ENCODE results near the gene SEMA4C. TPM values are rescaled to one million over a fixed set of nuclear protein-coding genes. Genes with fewer than 3 reads are reported as not detected.

Gene SEMA4C
- total and polyA plus RNA-seq, 9 of the 15 experiments (the other 6 are each of a cell fraction or from before 2014, with no cell fraction given), result 0.32 to 59.7 (median 23.9) TPM

DNA sequence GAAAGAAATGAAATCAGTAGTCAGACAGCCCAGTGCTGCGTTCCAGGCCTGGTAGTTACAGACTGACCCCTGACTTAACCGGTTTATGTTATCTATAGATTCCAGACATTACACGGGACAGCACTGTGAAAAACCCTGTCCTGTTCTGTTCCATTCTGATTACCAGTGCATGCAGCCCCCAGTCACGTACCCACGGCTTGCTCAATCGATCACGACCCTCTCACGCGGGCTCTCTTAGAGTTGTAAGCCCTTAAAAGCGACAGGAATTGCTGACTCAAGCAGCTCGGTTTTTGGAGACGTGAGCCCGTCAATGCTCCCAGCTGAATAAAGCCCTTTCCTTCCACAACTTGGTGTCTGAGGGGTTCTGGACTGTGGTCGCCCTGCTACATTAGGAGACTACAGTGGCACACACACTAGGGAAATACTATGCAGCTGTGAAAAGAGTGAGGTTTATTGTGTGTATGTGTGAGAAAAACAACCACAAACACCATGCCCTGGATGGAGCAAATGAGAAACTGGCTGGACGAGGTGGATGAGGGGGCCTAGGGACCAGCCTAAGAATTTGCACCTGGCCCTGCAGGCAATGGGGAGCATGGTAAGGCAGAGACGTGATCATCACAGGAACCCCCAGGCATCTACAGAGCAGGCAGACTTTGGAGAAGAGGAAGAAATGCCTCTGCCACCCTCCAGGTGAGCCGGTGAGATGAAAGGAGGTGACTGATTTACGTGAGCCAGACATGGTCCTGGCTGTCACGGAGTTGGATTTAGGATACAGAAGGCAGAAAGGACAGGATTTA is 49.1 kb upstream of the SEMA4C start (continued):
- peak; percentile 94 to 95 for TF ChIP-seq KDM1A (IDR thresholded peaks at IDR 0.05)
- no peak for TF ChIP-seq STAG1 (CRISPR knock-in tag; IDR thresholded peaks at IDR 0.05; ENCODE audit: borderline replicate concordance)
- TF ChIP-seq MED1 (CRISPR knock-in tag; IDR thresholded peaks at IDR 0.05; ENCODE audit: borderline replicate concordance), result no peak
- peak; percentile 59; the same call in 1 of the 2 replicates for TF ChIP-seq TCF7 (IDR thresholded peaks at IDR 0.05; ENCODE audit: borderline replicate concordance)
- no peak for TF ChIP-seq ZNF232 (CRISPR knock-in tag; IDR thresholded peaks at IDR 0.05)
- no peak for TF ChIP-seq ZNF384 (IDR thresholded peaks at IDR 0.05; ENCODE audit: low read depth, low read length)
- no peak for TF ChIP-seq ZNF253 (CRISPR knock-in tag; conservative IDR thresholded peaks at IDR 0.05)
- TF ChIP-seq PYGO2 (tag; IDR thresholded peaks at IDR 0.05), result no peak
- TF ChIP-seq MCM3 (IDR thresholded peaks at IDR 0.05), result no peak
- TF ChIP-seq, protein P1, sequence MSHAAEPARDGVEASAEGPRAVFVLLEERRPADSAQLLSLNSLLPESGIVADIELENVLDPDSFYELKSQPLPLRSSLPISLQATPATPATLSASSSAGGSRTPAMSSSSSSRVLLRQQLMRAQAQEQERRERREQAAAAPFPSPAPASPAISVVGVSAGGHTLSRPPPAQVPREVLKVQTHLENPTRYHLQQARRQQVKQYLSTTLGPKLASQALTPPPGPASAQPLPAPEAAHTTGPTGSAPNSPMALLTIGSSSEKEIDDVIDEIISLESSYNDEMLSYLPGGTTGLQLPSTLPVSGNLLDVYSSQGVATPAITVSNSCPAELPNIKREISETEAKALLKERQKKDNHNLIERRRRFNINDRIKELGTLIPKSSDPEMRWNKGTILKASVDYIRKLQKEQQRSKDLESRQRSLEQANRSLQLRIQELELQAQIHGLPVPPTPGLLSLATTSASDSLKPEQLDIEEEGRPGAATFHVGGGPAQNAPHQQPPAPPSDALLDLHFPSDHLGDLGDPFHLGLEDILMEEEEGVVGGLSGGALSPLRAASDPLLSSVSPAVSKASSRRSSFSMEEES (CRISPR knock-in tag; IDR thresholded peaks at IDR 0.05), result no peak
- peak; percentile 65 for TF ChIP-seq EP400 (IDR thresholded peaks at IDR 0.05)
- TF ChIP-seq GATAD2A (IDR thresholded peaks at IDR 0.05), result peak; percentile 96
- TF ChIP-seq XRCC3 (IDR thresholded peaks at IDR 0.05), result no peak
- no peak for TF ChIP-seq ZNF830 (CRISPR knock-in tag; IDR thresholded peaks at IDR 0.05)
- TF ChIP-seq, protein P2, sequence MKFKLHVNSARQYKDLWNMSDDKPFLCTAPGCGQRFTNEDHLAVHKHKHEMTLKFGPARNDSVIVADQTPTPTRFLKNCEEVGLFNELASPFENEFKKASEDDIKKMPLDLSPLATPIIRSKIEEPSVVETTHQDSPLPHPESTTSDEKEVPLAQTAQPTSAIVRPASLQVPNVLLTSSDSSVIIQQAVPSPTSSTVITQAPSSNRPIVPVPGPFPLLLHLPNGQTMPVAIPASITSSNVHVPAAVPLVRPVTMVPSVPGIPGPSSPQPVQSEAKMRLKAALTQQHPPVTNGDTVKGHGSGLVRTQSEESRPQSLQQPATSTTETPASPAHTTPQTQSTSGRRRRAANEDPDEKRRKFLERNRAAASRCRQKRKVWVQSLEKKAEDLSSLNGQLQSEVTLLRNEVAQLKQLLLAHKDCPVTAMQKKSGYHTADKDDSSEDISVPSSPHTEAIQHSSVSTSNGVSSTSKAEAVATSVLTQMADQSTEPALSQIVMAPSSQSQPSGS (CRISPR knock-in tag; IDR thresholded peaks at IDR 0.05), result no peak
- TF ChIP-seq, protein P3, sequence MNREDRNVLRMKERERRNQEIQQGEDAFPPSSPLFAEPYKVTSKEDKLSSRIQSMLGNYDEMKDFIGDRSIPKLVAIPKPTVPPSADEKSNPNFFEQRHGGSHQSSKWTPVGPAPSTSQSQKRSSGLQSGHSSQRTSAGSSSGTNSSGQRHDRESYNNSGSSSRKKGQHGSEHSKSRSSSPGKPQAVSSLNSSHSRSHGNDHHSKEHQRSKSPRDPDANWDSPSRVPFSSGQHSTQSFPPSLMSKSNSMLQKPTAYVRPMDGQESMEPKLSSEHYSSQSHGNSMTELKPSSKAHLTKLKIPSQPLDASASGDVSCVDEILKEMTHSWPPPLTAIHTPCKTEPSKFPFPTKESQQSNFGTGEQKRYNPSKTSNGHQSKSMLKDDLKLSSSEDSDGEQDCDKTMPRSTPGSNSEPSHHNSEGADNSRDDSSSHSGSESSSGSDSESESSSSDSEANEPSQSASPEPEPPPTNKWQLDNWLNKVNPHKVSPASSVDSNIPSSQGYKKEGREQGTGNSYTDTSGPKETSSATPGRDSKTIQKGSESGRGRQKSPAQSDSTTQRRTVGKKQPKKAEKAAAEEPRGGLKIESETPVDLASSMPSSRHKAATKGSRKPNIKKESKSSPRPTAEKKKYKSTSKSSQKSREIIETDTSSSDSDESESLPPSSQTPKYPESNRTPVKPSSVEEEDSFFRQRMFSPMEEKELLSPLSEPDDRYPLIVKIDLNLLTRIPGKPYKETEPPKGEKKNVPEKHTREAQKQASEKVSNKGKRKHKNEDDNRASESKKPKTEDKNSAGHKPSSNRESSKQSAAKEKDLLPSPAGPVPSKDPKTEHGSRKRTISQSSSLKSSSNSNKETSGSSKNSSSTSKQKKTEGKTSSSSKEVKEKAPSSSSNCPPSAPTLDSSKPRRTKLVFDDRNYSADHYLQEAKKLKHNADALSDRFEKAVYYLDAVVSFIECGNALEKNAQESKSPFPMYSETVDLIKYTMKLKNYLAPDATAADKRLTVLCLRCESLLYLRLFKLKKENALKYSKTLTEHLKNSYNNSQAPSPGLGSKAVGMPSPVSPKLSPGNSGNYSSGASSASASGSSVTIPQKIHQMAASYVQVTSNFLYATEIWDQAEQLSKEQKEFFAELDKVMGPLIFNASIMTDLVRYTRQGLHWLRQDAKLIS (CRISPR knock-in tag; IDR thresholded peaks at IDR 0.05), result peak; percentile 84
- 0 out of 2 replicates have a peak, but pooled peaks have one; percentile 28 for TF ChIP-seq ZNF311 (CRISPR knock-in tag; IDR thresholded peaks at IDR 0.05)
- TF ChIP-seq, protein P4, sequence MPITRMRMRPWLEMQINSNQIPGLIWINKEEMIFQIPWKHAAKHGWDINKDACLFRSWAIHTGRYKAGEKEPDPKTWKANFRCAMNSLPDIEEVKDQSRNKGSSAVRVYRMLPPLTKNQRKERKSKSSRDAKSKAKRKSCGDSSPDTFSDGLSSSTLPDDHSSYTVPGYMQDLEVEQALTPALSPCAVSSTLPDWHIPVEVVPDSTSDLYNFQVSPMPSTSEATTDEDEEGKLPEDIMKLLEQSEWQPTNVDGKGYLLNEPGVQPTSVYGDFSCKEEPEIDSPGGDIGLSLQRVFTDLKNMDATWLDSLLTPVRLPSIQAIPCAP (CRISPR knock-in tag; IDR thresholded peaks at IDR 0.05; ENCODE audit: borderline replicate concordance), result no peak
- peak in 1 of 2 experiments; percentile 83; a peak in 1 of 4 replicates for TF ChIP-seq HDAC1 (IDR thresholded peaks at IDR 0.05)
- TF ChIP-seq RBM34 (IDR thresholded peaks at IDR 0.05; ENCODE audit: borderline replicate concordance, insufficient read depth, low read length), result no peak
- peak; percentile 93 to 95 for TF ChIP-seq TRIM24 (IDR thresholded peaks at IDR 0.05)
- no peak for TF ChIP-seq CAMTA2 (CRISPR knock-in tag; conservative IDR thresholded peaks at IDR 0.05)
- TF ChIP-seq NFATC3 (IDR thresholded peaks at IDR 0.05), result peak; percentile 55; the same call in 1 of the 2 replicates
